HG03565 (cell line): ENCODE measurements around the gene EBF4.

ENCODE experiments used
- ATAC-seq: cut with Tn5 transposase; IDR thresholded peaks from one replicate; pipeline ENCODE4 v1.9.1; 2021; ENCODE audit warnings: mild to moderate bottlenecking, moderate library complexity; ENCODE audit not compliant: unreplicated experiment

Gene EBF4

GRCh38 chr20:2699775-2700413, 7.3 kb downstream of the EBF4 start:
- ATAC-seq = no peak

GRCh38 chr20:2700913-2701620, 8.5 kb downstream of the EBF4 start:
- no peak for ATAC-seq

DNA sequence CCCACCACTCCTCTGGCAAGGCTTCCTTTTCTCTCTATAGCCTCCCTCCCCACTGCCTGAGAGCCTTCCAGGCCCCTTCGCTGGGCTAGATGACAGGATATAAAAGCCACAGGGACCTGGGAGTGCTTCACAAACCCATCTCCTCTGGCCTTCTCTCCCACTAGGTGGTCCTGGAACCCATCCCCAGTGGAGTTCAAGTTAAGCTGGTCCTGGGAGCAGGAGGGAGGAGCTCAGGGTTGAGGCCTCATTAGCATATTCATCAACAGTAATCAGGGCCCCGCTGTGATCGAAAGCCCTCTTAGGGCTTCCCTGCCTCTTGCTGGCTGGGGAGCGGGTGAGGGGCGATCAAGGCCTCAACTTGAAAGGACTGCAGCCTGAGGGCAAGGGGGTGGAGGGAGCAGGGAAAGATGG, 9.1 kb downstream of the EBF4 start:
- no peak for ATAC-seq

DNA sequence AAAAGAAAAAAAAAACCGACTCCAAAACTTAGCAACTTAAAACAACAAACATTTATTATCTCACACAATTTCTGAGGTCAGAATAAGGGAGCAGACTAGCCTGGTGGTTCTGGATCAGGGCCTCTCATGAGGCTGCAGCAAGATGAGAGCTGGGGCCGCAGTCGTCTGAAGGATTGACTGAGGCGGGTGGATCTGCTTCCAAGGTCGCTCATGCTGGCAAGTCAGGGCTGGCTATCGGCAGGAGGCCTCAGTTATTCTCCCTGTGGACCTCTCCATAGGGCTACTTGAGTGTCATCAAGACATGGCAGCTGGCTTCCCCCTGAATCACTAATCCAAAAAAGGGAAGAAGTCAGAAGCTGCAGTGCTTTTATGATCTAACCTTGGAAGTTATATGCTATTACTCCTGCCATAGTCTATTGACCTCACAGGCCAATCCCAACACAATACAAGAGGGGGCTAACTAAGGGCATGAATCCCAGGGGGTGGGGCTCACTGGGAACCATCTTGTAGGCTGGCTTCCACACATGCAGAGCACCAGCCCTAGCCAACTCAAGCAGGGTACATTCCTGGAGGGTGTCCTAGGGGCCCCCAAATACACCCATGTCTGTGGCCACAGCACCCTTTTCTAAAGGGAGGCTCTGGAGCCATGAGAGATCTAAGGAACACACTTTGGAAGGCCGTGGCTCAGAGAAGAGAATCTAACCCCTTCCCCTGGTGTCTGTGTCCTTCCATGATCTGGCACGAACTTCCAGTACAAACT, 11.3 kb downstream of the EBF4 start:
- no peak for ATAC-seq

DNA sequence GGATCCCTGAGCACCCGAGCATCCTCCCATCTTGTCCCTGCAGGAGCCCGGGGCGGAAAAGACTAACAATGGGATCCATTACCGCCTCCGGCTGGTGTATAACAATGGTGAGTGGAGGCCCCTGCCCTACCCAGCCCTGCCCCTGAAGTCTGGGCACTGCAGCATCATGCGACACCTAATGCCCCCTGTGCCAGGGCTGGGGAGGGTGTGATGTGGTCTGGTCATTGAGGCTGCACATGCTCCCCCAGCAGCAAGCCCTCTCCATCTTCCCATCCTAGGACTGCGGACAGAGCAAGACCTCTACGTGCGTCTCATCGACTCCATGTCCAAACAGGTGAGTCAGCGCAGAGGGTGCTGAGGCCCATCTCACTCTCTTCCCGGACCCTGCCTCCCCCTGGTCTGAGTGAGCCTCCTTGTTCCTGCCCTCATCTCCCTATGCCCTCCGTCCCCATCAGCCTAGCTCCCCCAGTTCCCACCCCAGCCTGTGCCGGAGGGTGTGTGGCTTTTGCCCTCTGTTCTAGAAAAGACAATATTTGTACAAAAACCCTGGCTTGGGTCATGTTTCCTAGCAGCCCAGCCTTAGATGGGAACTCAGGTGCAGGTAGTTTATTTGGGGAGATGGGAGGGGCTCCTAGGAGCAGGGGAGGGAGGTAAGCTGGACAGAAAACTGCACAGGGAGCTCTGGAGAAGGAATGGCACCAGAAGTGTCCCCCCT, 13.5 kb downstream of the EBF4 start:
- ATAC-seq = no peak

- ATAC-seq = no peak
These were observed 14.2 kb downstream of the EBF4 start for GRCh38 chr20:2706688-2707352.

- no peak for ATAC-seq
These were observed 14.9 kb downstream of the EBF4 start for GRCh38 chr20:2707353-2708072.

DNA sequence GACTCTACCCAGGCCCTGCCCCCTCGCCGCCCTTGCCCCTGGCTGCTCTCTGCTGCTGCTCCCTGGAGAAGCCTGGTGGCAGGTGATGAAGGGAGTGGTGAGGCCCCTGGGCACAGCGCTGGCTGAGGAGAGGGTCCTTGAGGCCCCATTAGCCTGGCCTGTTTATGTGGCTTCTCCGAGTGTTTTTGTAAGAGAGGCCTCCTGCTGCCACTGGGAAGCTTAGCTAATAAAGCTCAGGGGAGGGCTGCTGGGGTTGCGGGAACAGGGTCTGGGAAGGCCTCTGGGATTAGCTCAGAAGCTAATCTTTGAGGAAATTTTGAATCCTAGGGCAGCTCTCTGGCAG, 15.5 kb downstream of the EBF4 start:
- no peak for ATAC-seq

DNA sequence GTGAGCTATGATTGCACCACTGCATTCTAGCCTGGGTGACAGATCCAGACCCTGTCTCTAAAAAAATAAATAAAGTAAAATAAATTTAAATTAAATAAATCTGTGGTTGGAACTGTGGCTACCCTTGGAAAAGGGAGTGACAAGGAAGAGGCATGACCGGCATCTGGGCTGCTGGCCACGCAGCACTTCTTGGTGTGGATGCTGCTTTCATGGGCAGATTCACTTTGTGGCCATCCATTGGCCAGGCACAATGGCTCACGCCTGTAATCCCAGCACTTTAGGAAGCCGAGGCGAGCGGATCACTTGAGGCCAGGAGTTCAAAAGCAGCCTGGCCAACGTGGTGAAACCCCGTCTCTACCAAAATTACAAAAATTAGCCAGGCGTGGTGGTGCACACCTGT, 16.1 kb downstream of the EBF4 start:
- ATAC-seq = no peak

GRCh38 chr20:2709205-2709981, 16.8 kb downstream of the EBF4 start:
- ATAC-seq = no peak

- no peak for ATAC-seq
These were observed 20.7 kb downstream of the EBF4 start for GRCh38 chr20:2713285-2713684.

DNA sequence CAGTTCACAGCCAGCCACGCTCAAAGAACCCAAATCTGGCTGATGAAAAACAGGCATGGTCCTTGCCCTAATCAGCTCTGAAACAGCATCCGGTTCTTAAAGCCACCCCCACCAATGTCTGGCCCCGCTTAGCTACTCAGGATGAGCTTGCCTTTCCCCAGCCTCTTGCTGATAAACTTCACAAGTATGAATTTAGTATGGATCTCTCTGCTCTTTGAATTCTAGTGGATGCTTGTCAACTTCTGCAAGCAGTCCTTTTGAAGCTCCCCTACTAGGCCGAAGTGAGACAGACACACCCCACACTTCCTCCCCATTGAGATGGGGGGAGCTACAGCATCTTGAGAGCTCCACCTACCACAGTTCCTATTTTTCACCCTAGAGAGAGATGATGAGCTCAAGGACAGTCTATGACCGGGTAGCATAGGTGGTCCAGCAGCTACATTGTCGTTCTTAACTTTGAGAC, 36.7 kb downstream of the EBF4 start:
- ATAC-seq = no peak

GRCh38 chr20:2729791-2730190, 37.2 kb downstream of the EBF4 start:
- no peak for ATAC-seq

- ATAC-seq = no peak
These were observed 42.3 kb downstream of the EBF4 start for GRCh38 chr20:2734899-2735298.

- ATAC-seq = no peak
These were observed 43.9 kb downstream of the EBF4 start for GRCh38 chr20:2736441-2736840.

GRCh38 chr20:2738331-2739041, 45.9 kb downstream of the EBF4 start:
- ATAC-seq = no peak

GRCh38 chr20:2739042-2739398, 46.4 kb downstream of the EBF4 start:
- no peak for ATAC-seq

DNA sequence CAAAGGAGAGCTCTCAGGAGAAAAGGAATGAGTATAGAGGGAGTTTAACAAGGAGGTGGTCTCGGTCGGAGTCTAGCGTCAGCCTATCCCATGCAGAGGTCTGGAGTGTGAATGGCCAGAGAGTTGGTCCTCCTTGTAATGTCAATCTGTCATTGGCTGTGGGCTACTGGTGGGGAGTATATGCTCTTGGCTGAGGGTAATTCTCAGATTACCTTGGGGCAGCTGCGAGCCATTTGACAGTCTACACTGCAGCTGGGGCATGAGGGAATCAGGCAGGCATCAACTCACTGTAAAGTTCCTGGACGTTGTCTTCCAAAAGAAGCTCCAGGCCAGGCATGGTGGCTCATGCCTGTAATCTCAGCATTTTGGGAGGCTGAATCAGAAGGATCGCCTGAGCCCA, 48.1 kb downstream of the EBF4 start:
- no peak for ATAC-seq

- ATAC-seq = no peak
These were observed 48.9 kb downstream of the EBF4 start for GRCh38 chr20:2741463-2741862.
